SKM-1 treated with dmso at 0.1 percent for 144 hours (cell line): ENCODE measurements around the gene SPIN1.
A peak's percentile ranks its signal among the peaks of the same experiment; 100 is the strongest.
"Not testable (repeated sequence)": the region's sequence is repeated elsewhere in the genome, so short reads cannot be mapped to it uniquely, and the experiment has no call there.

Experiments
- DNase-seq: peaks from one replicate; lab custom pipeline; 2025; ENCODE audit not compliant: unreplicated experiment; lab: John Stamatoyannopoulos, UW

SPIN1 gene

GRCh38 chr9:88388203-88388885, at the start of gene SPIN1:
SPIN1 (plus strand) TSS chr9:88388444; CDS start chr9:88426540, 38,096 bp downstream.
- DNase-seq = peak; percentile 35

DNA sequence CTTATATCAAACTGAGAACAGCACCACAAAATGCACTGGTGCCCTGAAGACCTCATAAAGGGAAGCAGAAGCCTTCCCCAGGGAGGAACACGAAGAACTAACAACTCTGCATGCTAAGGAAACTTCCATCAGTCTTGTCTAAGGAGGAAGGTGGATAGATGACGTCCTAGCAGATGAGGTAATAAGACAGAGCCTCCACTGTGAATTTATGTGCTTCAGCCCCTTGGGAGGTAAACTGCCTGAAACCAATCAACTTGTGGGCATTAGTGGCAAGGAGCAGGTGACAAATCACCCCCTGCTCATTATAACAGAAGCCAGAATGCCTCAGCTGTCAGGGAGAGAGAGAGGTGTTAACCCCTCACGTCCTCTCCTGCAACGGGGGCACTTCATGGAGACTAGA, 48.9 kb upstream of the SPIN1 start:
- DNase-seq = peak; percentile 39

- DNase-seq = no peak
Measured at GRCh38 chr9:88342246-88342645, 46.0 kb upstream of the SPIN1 start.

GRCh38 chr9:88344013-88344412, 44.2 kb upstream of the SPIN1 start:
- DNase-seq = no peak

DNA sequence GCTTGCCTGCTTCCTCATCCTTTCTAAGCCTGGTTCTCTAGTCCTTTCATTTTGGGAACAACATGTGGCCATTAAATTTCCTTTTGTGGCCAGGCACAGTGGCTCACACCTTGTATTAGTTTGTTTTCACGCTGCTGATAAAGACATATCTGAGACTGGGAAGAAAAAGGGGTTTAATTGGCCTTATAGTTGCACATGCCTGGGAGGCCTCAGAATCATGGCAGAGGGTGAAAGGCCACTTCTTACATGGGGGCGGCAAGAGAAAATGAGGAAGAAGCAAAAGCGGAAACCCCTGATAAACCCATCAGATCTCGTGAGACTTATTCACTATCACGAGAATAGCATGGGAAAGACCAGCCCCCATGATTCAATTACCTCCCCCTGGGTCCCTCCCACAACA, 37.9 kb upstream of the SPIN1 start:
- DNase-seq = not testable (repeated sequence)

DNA sequence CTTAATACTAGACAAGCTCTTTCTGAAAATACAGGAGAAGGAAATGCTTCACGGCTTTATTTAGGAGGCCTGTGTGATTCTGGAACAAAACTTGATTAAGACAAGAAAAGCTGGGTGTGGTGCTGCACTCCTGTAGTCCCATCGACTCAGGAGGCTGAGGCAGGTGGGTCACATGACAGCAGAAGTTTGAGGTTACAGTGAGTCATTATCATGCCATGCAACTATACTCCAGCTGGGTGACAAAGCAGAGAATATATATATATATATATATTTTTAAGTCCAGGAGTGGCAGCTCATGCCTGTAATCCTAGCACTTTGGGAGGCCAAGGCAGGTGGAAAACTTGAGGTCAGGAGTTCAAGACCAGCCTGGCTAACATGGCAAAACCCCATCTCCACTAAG, 33.1 kb upstream of the SPIN1 start:
- DNase-seq = no peak

GRCh38 chr9:88357250-88357649, 31.0 kb upstream of the SPIN1 start:
- DNase-seq = not testable (repeated sequence)

DNA sequence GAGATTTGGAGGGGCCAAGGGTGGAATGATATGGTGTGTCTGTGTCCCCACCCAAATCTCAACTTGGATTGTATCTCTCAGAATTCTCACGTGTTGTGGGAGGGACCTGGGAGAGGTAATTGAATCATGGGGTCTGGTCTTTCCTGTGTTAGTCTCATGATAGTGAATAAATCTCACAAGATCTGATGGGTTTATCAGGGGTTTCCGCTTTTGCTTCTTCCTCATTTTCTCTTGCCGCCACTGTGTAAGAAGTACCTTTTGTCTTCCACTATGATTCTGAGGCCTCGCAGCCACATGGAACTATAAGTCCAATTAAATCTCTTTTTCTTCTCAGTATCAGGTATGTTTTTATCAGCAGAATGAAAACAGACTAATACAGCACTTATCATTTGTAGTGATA, 29.5 kb upstream of the SPIN1 start:
- no peak for DNase-seq

GRCh38 chr9:88359974-88360373, 28.3 kb upstream of the SPIN1 start:
- no peak for DNase-seq

GRCh38 chr9:88362681-88363080, 25.6 kb upstream of the SPIN1 start:
- no peak for DNase-seq

DNA sequence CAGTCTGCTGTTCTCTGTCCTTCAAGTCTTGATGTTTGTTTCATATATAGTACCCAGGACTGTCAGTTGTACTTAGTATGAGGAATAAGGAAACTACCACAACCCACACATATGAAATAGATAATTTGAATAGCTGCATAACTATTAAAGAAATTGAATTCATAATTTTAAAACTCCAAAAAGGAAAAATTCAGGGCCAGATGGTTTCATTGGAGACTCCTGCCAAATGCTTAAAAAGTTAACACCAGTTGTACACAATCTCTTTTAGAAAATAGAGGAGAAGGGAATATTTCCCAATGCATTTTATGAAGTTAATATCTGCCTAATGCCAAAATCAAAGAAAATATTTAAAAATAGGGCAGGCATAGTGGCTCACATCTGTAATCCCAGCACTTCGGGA, 24.6 kb upstream of the SPIN1 start:
- DNase-seq = no peak

GRCh38 chr9:88364706-88365105, 23.5 kb upstream of the SPIN1 start:
- DNase-seq = no peak

DNA sequence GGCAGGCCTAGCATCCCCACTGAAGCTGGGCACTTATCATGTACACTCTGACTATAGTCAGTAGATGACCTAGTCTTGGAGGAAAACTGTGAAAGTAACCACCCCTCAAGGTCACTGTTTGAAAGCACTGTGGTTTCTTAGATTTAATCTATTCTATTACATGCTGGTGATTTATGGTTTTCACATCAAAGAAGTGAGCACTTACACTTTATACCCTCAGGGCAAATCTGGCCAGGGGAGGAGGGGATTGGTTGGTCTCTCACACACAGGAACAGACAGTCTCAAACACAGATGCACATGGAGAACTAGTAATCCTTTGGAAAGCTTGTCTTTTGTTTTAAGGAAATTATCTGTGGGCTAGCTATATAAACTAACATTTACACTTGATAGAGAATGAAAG, 17.9 kb upstream of the SPIN1 start:
- DNase-seq = no peak

DNA sequence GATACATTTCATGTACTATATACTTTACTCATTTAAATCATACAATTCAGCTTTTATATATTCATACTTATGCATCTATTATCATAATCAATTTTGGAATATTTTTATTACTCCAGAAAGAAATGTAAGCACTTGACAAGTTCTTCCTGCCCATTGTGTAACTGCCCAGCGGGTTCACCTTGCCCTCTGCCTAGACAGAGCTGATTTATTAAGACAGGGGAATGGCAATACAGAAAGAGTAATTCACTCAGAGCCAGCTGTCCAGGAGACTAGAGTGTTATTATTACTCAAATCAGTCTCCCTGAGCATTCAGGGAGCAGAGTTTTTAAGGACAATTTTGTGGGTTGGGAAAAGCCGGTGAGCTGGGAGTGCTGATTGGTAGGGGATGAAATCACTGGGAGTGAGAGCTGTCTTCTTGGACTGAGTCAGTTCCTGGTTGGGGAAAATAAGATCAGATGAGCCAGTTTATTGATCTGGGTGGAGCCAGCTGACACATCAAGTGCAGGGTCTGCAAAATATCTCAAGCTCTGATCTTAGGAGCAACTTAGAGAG, 16.1 kb upstream of the SPIN1 start:
- no peak for DNase-seq

GRCh38 chr9:88373045-88373444, 15.2 kb upstream of the SPIN1 start:
- no peak for DNase-seq

- no peak for DNase-seq
Measured at GRCh38 chr9:88378317-88378716, 9.9 kb upstream of the SPIN1 start.

DNA sequence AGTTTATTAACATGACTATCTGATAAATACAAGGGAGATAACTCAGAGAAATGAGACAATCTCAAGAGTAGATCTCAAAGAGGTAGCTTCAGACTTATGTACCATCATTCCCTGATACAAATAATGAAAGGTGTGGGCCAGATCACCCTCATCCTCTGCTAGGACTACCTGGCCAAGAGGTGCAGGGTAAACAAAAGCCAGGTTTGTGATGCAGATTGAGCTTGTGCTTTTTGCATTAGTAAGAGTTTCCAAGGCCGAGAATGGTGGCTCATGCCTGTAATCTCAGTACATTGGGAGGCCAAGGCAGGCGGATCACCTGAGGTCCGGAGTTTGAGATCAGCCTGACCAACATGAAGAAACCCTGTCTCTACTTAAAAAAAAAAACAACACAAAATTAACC, 8.9 kb upstream of the SPIN1 start:
- DNase-seq = no peak

GRCh38 chr9:88380118-88380517, 8.1 kb upstream of the SPIN1 start:
- DNase-seq = no peak

DNA sequence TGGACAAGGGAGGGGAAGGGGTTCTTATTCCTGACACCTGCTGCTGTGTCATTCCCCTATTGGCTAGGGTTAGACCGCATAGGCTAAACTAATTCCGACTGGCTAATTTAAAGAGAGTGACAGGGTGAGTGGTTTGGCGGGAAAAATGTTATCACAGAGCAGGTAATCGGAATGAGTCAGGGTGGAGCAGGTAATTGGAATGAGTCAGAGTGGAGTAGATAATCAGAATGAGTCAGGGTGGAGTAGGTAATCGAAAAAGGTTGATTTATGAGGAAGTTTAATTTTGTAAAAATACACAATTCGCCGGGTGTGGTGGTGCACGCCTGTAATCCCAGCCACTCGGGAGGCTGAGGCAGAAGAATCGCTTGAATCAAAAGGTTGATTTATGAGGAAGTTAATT, 6.9 kb upstream of the SPIN1 start:
- not testable (repeated sequence) for DNase-seq

DNA sequence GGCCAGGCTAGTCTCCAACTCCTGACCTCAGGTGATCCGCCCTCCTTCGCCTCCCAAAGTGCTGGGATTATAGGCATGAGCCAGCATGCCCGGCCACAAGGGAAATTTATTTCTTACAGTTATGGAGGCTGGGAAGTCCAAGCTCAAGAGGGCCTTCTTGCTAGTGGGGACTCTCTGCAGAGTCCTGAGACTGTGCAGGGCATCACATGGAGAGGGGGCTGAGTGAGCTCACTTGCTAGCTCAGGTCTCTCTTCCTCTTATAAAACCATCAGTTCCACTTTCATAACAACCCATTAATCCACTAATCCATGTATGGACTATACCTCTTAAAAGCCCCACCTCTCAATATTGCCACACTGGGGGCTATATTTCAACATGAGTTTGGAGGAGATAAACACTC, 5.1 kb upstream of the SPIN1 start:
- DNase-seq = no peak

- DNase-seq = not testable (repeated sequence)
Measured at GRCh38 chr9:88386137-88386536, 2.1 kb upstream of the SPIN1 start.

DNA sequence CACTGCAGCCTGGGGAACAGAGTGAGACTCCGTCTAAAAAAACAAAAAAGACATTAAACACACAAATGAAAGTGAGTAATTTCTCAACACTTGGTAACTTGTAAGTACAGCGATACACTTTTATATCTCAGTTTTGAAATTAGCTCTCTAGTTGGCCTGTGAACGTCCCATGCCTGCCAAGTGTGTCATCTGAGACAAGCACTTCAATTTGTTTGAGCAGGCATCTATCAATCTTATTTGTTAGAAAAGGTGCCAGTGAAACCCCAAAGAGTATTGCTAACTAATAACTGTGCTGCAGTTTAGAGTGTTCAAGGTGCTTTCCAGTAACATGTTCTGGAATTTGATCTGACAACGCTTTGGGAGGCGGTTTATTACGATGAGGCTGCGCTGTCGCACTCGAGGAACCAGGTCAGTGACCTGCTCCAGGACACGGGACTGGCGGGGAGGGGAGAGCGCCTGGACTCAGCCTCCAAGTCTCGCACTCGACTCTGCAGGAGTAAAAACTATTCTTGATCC, 1.1 kb upstream of the SPIN1 start:
- DNase-seq = no peak
